Measurements from ENCODE around the gene SLC15A5. TPM values are rescaled to one million over a fixed set of nuclear protein-coding genes. Genes with fewer than 3 reads are reported as not detected.

Gene SLC15A5
- total RNA-seq, 3 donors from 2014 or later (not counting 1 experiment from before 2014, with no cell fraction given), result not detected

GRCh38 chr12:16166563-16167470 lies 110.7 kb downstream of the SLC15A5 start:
- TF ChIP-seq CTCF (IDR thresholded peaks at IDR 0.05), result no peak
- H3K9me3 Mint-ChIP-seq, result peaks cover 0 to 2% of the 10 kb centered on the region in 2 donors
- no peaks in the 10 kb centered on the region for H3K27me3 Mint-ChIP-seq (ENCODE audit: low read depth in 2 of 2)
- DNase-seq (no peak), ATAC-seq (no peak)
- no peak overlapping the region for H3K27ac ChIP-seq (ENCODE audit: low read length)
- no peak overlapping the region for H3K27ac Mint-ChIP-seq
- no peaks in the 10 kb centered on the region for H3K36me3 ChIP-seq (ENCODE audit: control insufficient read depth, insufficient read depth, low read length)
- 83% methylated on average over 4 of the region's 5 CpGs for WGBS (ENCODE audit: insufficient coverage)
- H3K4me1 Mint-ChIP-seq, result no peaks in the 10 kb centered on the region
- H3K4me1 ChIP-seq (ENCODE audit: control insufficient read depth, insufficient read depth, low read length), result no peaks in the 10 kb centered on the region
- no peak overlapping the region for H3K4me3 ChIP-seq (ENCODE audit: low read length)
- intact Hi-C loops (cut with micrococcal nuclease), result no loop called here
- no peaks in the 10 kb centered on the region for H3K9me3 ChIP-seq (ENCODE audit: control insufficient read depth, insufficient read depth, low read length)
- no peak overlapping the region for H3K4me3 Mint-ChIP-seq
- H3K36me3 Mint-ChIP-seq, result no peaks in the 10 kb centered on the region
- H3K27me3 ChIP-seq (ENCODE audit: control insufficient read depth, insufficient read depth, low read length), result no peaks in the 10 kb centered on the region

GRCh38 chr12:16165506-16165905 lies 112.0 kb downstream of the SLC15A5 start:
- Mint-ChIP-seq H3K36me3 (no peaks in the 10 kb centered on the region), H3K9me3 (peaks cover 0 to 2% of the 10 kb centered on the region in 2 donors), H3K4me1 (no peaks in the 10 kb centered on the region), H3K27me3 (ENCODE audit: low read depth in 2 of 2) (no peaks in the 10 kb centered on the region), H3K4me3 (no peak overlapping the region), H3K27ac (no peak overlapping the region)
- intact Hi-C loops (cut with micrococcal nuclease), result no loop called here
- Histone ChIP-seq H3K36me3 (ENCODE audit: control insufficient read depth, insufficient read depth, low read length) (no peaks in the 10 kb centered on the region), H3K4me3 (ENCODE audit: low read length) (no peak overlapping the region), H3K27ac (ENCODE audit: low read length) (no peak overlapping the region), H3K27me3 (ENCODE audit: control insufficient read depth, insufficient read depth, low read length) (no peaks in the 10 kb centered on the region), H3K9me3 (ENCODE audit: control insufficient read depth, insufficient read depth, low read length) (no peaks in the 10 kb centered on the region), H3K4me1 (ENCODE audit: control insufficient read depth, insufficient read depth, low read length) (no peaks in the 10 kb centered on the region)
- DNase-seq (no peak), ATAC-seq (no peak)
- 6% methylated on average over 2 of the region's 2 CpGs for WGBS (ENCODE audit: insufficient coverage)
- TF ChIP-seq CTCF (IDR thresholded peaks at IDR 0.05), result no peak

GRCh38 chr12:16163901-16164300 lies 113.6 kb downstream of the SLC15A5 start:
- no peaks in the 10 kb centered on the region for H3K4me1 Mint-ChIP-seq
- TF ChIP-seq CTCF (IDR thresholded peaks at IDR 0.05), result no peak
- DNase-seq, result no peak
- no peaks in the 10 kb centered on the region for H3K4me1 ChIP-seq (ENCODE audit: control insufficient read depth, insufficient read depth, low read length)
- H3K27me3 Mint-ChIP-seq (ENCODE audit: low read depth in 2 of 2), result no peaks in the 10 kb centered on the region
- no peak for ATAC-seq
- peaks cover 0 to 4% of the 10 kb centered on the region in 2 donors for H3K9me3 Mint-ChIP-seq
- no peaks in the 10 kb centered on the region for H3K9me3 ChIP-seq (ENCODE audit: control insufficient read depth, insufficient read depth, low read length)
- no peak overlapping the region for H3K4me3 ChIP-seq (ENCODE audit: low read length)
- intact Hi-C loops (cut with micrococcal nuclease), result no loop called here
- no peaks in the 10 kb centered on the region for H3K27me3 ChIP-seq (ENCODE audit: control insufficient read depth, insufficient read depth, low read length)
- H3K4me3 Mint-ChIP-seq, result no peak overlapping the region
- H3K27ac Mint-ChIP-seq, result no peak overlapping the region
- H3K27ac ChIP-seq (ENCODE audit: low read length), result no peak overlapping the region
- no peaks in the 10 kb centered on the region for H3K36me3 Mint-ChIP-seq
- H3K36me3 ChIP-seq (ENCODE audit: control insufficient read depth, insufficient read depth, low read length), result no peaks in the 10 kb centered on the region

All from natural killer cell (primary cell).